ENCODE results near the gene C3AR1.

DNA sequence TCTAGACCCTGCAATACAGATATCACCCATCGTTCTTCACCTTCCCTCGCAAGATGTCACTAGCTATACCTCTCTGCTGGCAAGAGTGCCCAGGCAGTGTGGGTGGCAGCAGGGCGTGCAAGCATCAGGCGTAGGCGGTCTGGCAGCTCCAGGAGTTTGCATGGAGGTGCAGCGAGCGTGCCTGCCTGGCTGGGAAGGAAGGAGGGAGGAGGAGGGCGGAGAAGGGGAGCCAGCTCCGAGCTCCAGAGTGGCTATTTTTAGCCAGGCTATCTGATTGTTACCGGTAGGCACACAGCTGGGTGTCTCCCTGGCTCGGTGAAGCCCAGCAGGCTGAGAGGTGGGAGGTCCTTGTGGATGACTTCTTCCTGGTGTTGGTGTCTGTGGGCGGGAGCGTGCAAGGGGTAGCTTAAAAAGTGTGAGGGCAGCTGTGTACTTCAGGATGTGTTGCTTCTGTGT lies 27.5 kb downstream of the C3AR1 start:
- TF ChIP-seq CTCF (IDR thresholded peaks at IDR 0.05; ENCODE audit: insufficient read depth, low read depth, low read length) (no peak), EZH2 (IDR thresholded peaks at IDR 0.05; ENCODE audit: insufficient read depth, low read length) (no peak)

Data from astrocyte (in vitro differentiated cells and primary cell).